HepG2 (cell line): ENCODE results near the gene WNT5A. TPM values are rescaled to one million over a fixed set of nuclear protein-coding genes. Genes with fewer than 3 reads are reported as not detected.

Experiments
- ATAC-seq: fragments of 200-7000 bp; cut with Tn5 transposase; 3 replicates; pipeline ENCODE4 v1.9.1; 2020; ENCODE audit warnings: mild to moderate bottlenecking, moderate library complexity
- BruUV-seq: library from RNA; stranded (reverse); fragments of 400-500 nt; replicated peaks from 2 replicates; lab custom pipeline; 2021; lab: Mats Ljungman, UMichigan
- CTCF ChIA-PET: fragments of 300-600 bp; formaldehyde crosslinking; extraction: SDS; loops from one replicate; lab custom pipeline; 2021; ENCODE audit warnings: low total read pairs, inconsistent platforms, low intra/inter-chr PET ratio; lab: Yijun Ruan, JAX
- POLR2A ChIA-PET: fragments of 350-600 bp; sonication (Branson Sonifier 250); formaldehyde crosslinking; loops from one replicate; lab custom pipeline; 2020; ENCODE audit warnings: antibody characterized with exemption, inconsistent platforms; lab: Yijun Ruan, JAX
- DNase-seq: peaks from one replicate; pipeline ENCODE4 v3.0.0-alpha.2; 2015; ENCODE audit warnings: low spot score
- FAIRE-seq: peaks from 3 replicates; lab custom pipeline; 2011; peaks lifted over from hg19 to GRCh38; lab: Jason Lieb, UNC
- H2AFZ ChIP-seq: one replicate; pipeline ENCODE4 v1.6.1; 2011; ENCODE audit warnings: low read length, inconsistent platforms
- H3K27ac ChIP-seq: fragments of 300-600 bp; 3 replicates; pipeline ENCODE4 v1.8.0; 2011; ENCODE audit warnings: mixed run types, mild to moderate bottlenecking, mixed read lengths, low read length, inconsistent platforms; ENCODE audit not compliant: insufficient read depth; ENCODE audit errors: extremely low read length
- H3K27me3 ChIP-seq, 2 experiments: fragments of 200-600 bp in 1 of 2; 2 replicates in 1 of 2; 3 replicates in 1 of 2; pipeline versions ENCODE4 v1.6.0 to v1.8.0; 2011; ENCODE audit warnings: low read length in 2 of 2, mild to moderate bottlenecking in 2 of 2, moderate library complexity in 2 of 2, inconsistent platforms in 1 of 2; ENCODE audit not compliant: insufficient read depth in 2 of 2, control insufficient read depth in 1 of 2
- H3K36me3 ChIP-seq, 2 experiments: fragments of 200-600 bp in 1 of 2; replicated peaks in 1 of 2; 2 replicates in 1 of 2; 3 replicates in 1 of 2; pipeline versions ENCODE4 v1.5.1 to v1.8.0; 2011; ENCODE audit warnings: low read length in 2 of 2, inconsistent platforms in 1 of 2; ENCODE audit not compliant: insufficient read depth in 2 of 2, control insufficient read depth in 1 of 2
- H3K4me1 ChIP-seq: 2 replicates; pipeline ENCODE4 v1.5.1; 2012; ENCODE audit warnings: low read length, inconsistent platforms; ENCODE audit not compliant: insufficient read depth
- H3K4me2 ChIP-seq: 2 replicates; pipeline ENCODE4 v1.6.0; 2011; ENCODE audit warnings: low read depth, low read length, inconsistent platforms
- H3K4me3 ChIP-seq, 3 experiments: fragments of 200-600 bp in 1 of 3; sonication (generic), shearing (Covaris generic) in 1 of 3; replicated peaks in 1 of 3; 2 replicates each; pipeline ENCODE4 v1.5.1; 2011 to 2016; ENCODE audit warnings: low read length in 3 of 3, inconsistent platforms in 2 of 3, low read depth in 2 of 3, mild to moderate bottlenecking in 2 of 3, control low read depth in 1 of 3, mixed read lengths in 1 of 3; ENCODE audit not compliant: insufficient read depth in 1 of 3
- H3K79me2 ChIP-seq: one replicate; pipeline ENCODE4 v1.6.1; 2011; ENCODE audit warnings: low read length, inconsistent platforms; ENCODE audit not compliant: insufficient read depth
- H3K9ac ChIP-seq: 2 replicates; pipeline ENCODE4 v1.6.0; 2011; ENCODE audit warnings: mild to moderate bottlenecking, low read depth, low read length, inconsistent platforms; ENCODE audit not compliant: insufficient read depth
- H3K9me3 ChIP-seq: 2 replicates; pipeline ENCODE4 v1.5.1; 2012; ENCODE audit warnings: mild to moderate bottlenecking, low read length
- H4K20me1 ChIP-seq: 2 replicates; pipeline ENCODE4 v1.6.0; 2011; ENCODE audit warnings: inconsistent platforms, mild to moderate bottlenecking, low read length, moderate library complexity; ENCODE audit not compliant: insufficient read depth
- BRD4 ChIP-seq: sonication (generic); formaldehyde crosslinking; IDR thresholded peaks from 2 replicates; pipeline ENCODE4 v1.4.0; 2020; ENCODE audit warnings: missing genetic modification reagents
- GATAD1 ChIP-seq: IDR thresholded peaks from 2 replicates; pipeline ENCODE4 v1.6.1; 2016; ENCODE audit warnings: missing genetic modification reagents, missing compliant biosample characterization
- KIAA2018 ChIP-seq: sonication (generic); formaldehyde crosslinking; IDR thresholded peaks from 2 replicates; pipeline ENCODE4 v1.5.0; 2020; ENCODE audit warnings: mild to moderate bottlenecking, missing genetic modification reagents, borderline replicate concordance
- MLLT10 ChIP-seq: sonication (generic); formaldehyde crosslinking; IDR thresholded peaks from 2 replicates; pipeline ENCODE4 v1.4.0; 2020; ENCODE audit warnings: missing genetic modification reagents
- PAWR ChIP-seq: sonication (generic); formaldehyde crosslinking; IDR thresholded peaks from 2 replicates; pipeline ENCODE4 v1.4.0; 2020; ENCODE audit warnings: missing genetic modification reagents, mild to moderate bottlenecking, borderline replicate concordance
- POLR2AphosphoS2 ChIP-seq: IDR thresholded peaks from 2 replicates; pipeline ENCODE4 v1.6.1; 2011; ENCODE audit warnings: low read depth, low read length, improper control_type of control experiment
- STAT6 ChIP-seq: sonication (generic); formaldehyde crosslinking; IDR thresholded peaks from 2 replicates; pipeline ENCODE4 v1.4.0; 2020; ENCODE audit warnings: missing genetic modification reagents, mild to moderate bottlenecking, borderline replicate concordance
- ZBTB37 ChIP-seq: sonication (generic); formaldehyde crosslinking; IDR thresholded peaks from 2 replicates; pipeline ENCODE4 v1.4.0; 2020; ENCODE audit warnings: mild to moderate bottlenecking, missing genetic modification reagents
- ZSCAN25 ChIP-seq: sonication (generic); formaldehyde crosslinking; IDR thresholded peaks from 2 replicates; pipeline ENCODE4 v1.8.0; 2022; ENCODE audit warnings: mild to moderate bottlenecking, missing genetic modification reagents
- WGBS: methylation state at CpG from one replicate; pipeline ENCODE4 v1.1.6; 2017; ENCODE audit warnings: low lambda C conversion rate; 5-methylcytosine and 5-hydroxymethylcytosine counted together
- in situ Hi-C: cut with HindIII; loops from 2 replicates; pipeline ENCODE4 v1.10.0; 2017; ENCODE audit warnings: low pct_unique_long_range_greater_than_20kb; ENCODE audit not compliant: extremely low pct_ligation_motif_present
- intact Hi-C: fragments of 100-400 bp; cut with micrococcal nuclease; formaldehyde crosslinking; loops from one replicate; pipeline ENCODE4 v1.10.0; 2022; ENCODE audit not compliant: unreplicated experiment
- polyA plus RNA-seq, 8 experiments: library from polyadenylated mRNA; depleted of rRNA in 3 of 8; stranded (reverse) in 7 of 8; unstranded in 1 of 8; fragments of >200 nt; fragmentation: Illumina TruSeq in 4 of 8; extraction: Trizol in 4 of 8; gene quantifications; 2 replicates each; pipeline versions ENCODE4 v1.2.1 to v1.2.3, GENCODE V29; 2011 to 2016; ENCODE audit warnings: low read depth in 4 of 8, missing spikeins in 1 of 8, mixed read lengths in 1 of 8; ENCODE audit not compliant: insufficient read depth in 1 of 8
- total RNA-seq, 5 experiments: library from RNA; depleted of rRNA; stranded (reverse); fragments of >200 nt; fragmentation: Illumina TruSeq; extraction: Trizol; gene quantifications; 2 replicates each; pipeline ENCODE4 v1.2.3, GENCODE V29; 2016; ENCODE audit warnings: low read depth in 1 of 5

WNT5A gene
- total and polyA plus RNA-seq, 2 of the 13 experiments (the other 11 are each of a cell fraction or from before 2014, with no cell fraction given), result not detected

GRCh38 chr3:55516392-55517030 lies 29.4 kb upstream of the WNT5A start (continued):
- TF ChIP-seq PAWR, result no peak
- TF ChIP-seq KIAA2018, result no peak
- TF ChIP-seq, all 625 proteins: peak for 0

- ChIA-PET POLR2A (no interaction called here), CTCF (no interaction called here)
- peaks cover 0 to 1% of the 10 kb centered on the region in 2 experiments; a peak in 2 of 5 replicates for H3K27me3 ChIP-seq
- no peaks in the 10 kb centered on the region for H3K4me1 ChIP-seq
- no peak overlapping the region for H3K9ac ChIP-seq
- intact Hi-C loops (no loop called here), in situ Hi-C loops (no loop called here)
- DNase-seq, result no peak
- H3K27ac ChIP-seq, result no peak overlapping the region
- no peaks in the 10 kb centered on the region for H3K79me2 ChIP-seq
- H4K20me1 ChIP-seq, result no peaks in the 10 kb centered on the region
- no TSS peak for BruUV-seq
- no peak for ATAC-seq
- no peaks in the 10 kb centered on the region for H3K9me3 ChIP-seq
- H3K4me3 ChIP-seq, result no peak overlapping the region
- H2AFZ ChIP-seq, result no peak overlapping the region
- no peak for FAIRE-seq
- H3K36me3 ChIP-seq, result no peaks in the 10 kb centered on the region
- WGBS, result 27% methylated on average over 14 of the region's 14 CpGs
- H3K4me2 ChIP-seq, result no peak overlapping the region
- TF ChIP-seq ZSCAN25 (CRISPR knock-in tag) (no peak), MLLT10 (no peak), STAT6 (CRISPR knock-in tag) (no peak), BRD4 (CRISPR knock-in tag) (no peak), GATAD1 (CRISPR knock-in tag) (no peak), ZBTB37 (no peak), POLR2AphosphoS2 (no peak)
Measured at GRCh38 chr3:55515550-55516246, 28.6 kb upstream of the WNT5A start.
